CD4-positive, alpha-beta memory T cell (primary cell): ENCODE measurements around the gene GARNL3. TPM values are rescaled to one million over a fixed set of nuclear protein-coding genes. Genes with fewer than 3 reads are reported as not detected.

Experiments used
- CTCF ChIA-PET: fragments of 350-600 bp; sonication (Branson Sonifier 250); formaldehyde crosslinking; loops from one replicate; lab custom pipeline; 2021; ENCODE audit warnings: inconsistent platforms; ENCODE audit not compliant: partially characterized antibody; lab: Charles Lee
- POLR2A ChIA-PET: fragments of 350-600 bp; sonication (Branson Sonifier 250); formaldehyde crosslinking; loops from one replicate; lab custom pipeline; 2021; ENCODE audit not compliant: partially characterized antibody; lab: Charles Lee
- DNase-seq, 5 donors: peaks; one replicate each; pipeline versions ENCODE4 v3.0.0 to v3.0.0-alpha.2; 2020 to 2022; ENCODE audit warnings: mixed read lengths in 1 of 5
- H3K27ac ChIP-seq: one replicate; pipeline ENCODE4 v1.7.0; 2013; ENCODE audit warnings: low read depth, low read length
- H3K27me3 ChIP-seq: 2 replicates; pipeline ENCODE4 v1.7.0; 2013; ENCODE audit warnings: mild to moderate bottlenecking, low read length, moderate library complexity; ENCODE audit not compliant: insufficient read depth
- H3K36me3 ChIP-seq: 2 replicates; pipeline ENCODE4 v1.7.0; 2013; ENCODE audit warnings: mild to moderate bottlenecking, low read length, moderate library complexity; ENCODE audit not compliant: insufficient read depth
- H3K4me1 ChIP-seq: 2 replicates; pipeline ENCODE4 v1.7.0; 2013; ENCODE audit warnings: mild to moderate bottlenecking, low read length, moderate library complexity; ENCODE audit not compliant: insufficient read depth
- H3K4me3 ChIP-seq, 2 donors: one replicate each; pipeline ENCODE4 v1.7.0; 2013; ENCODE audit warnings: low read length in 2 of 2, mild to moderate bottlenecking in 1 of 2
- H3K9me3 ChIP-seq, 2 donors: one replicate each; pipeline ENCODE4 v1.7.0; 2013; ENCODE audit warnings: low read length in 2 of 2, control low read depth in 1 of 2; ENCODE audit not compliant: control insufficient read depth in 1 of 2
- H3K27ac Mint-ChIP-seq, 7 donors: one replicate each; pipeline ENCODE4 v1.8.0; 2020 to 2021; ENCODE audit warnings: mixed read lengths in 7 of 7, mild to moderate bottlenecking in 6 of 7, inconsistent platforms in 3 of 7, moderate library complexity in 3 of 7
- H3K27me3 Mint-ChIP-seq, 2 donors: one replicate each; pipeline ENCODE4 v1.8.0; 2020 to 2021; ENCODE audit warnings: mixed read lengths in 2 of 2
- H3K36me3 Mint-ChIP-seq, 2 donors: one replicate each; pipeline ENCODE4 v1.8.0; 2020 to 2021; ENCODE audit warnings: mixed read lengths in 2 of 2, inconsistent platforms in 1 of 2, mild to moderate bottlenecking in 1 of 2
- H3K4me1 Mint-ChIP-seq, 4 donors: one replicate each; pipeline ENCODE4 v1.8.0; 2020 to 2021; ENCODE audit warnings: mixed read lengths in 4 of 4, mild to moderate bottlenecking in 1 of 4
- H3K4me3 Mint-ChIP-seq, 8 donors: one replicate each; pipeline ENCODE4 v1.8.0; 2020 to 2021; ENCODE audit warnings: mixed read lengths in 8 of 8, mild to moderate bottlenecking in 7 of 8, moderate library complexity in 6 of 8, inconsistent platforms in 3 of 8
- H3K9me3 Mint-ChIP-seq, 8 donors: one replicate each; pipeline ENCODE4 v1.8.0; 2020 to 2021; ENCODE audit warnings: mixed read lengths in 8 of 8, mild to moderate bottlenecking in 5 of 8, inconsistent platforms in 3 of 8, moderate library complexity in 1 of 8
- intact Hi-C: fragments of 100-400 bp; cut with micrococcal nuclease; formaldehyde crosslinking; loops from one replicate; pipeline ENCODE4 v1.15.1; 2023
- polyA plus RNA-seq, 2 donors: library from polyadenylated mRNA; unstranded; fragments of 300-500 nt; fragmentation: Illumina TruSeq; gene quantifications; one replicate each; pipeline ENCODE4 v1.2.3, GENCODE V29; 2021
- total RNA-seq, 2 experiments: library from RNA; stranded (reverse); gene quantifications; one replicate each; pipeline ENCODE4 v1.2.3, GENCODE V29; 2021

GARNL3 gene
- total and polyA plus RNA-seq, 4 experiments from 2014 or later: 0.41 to 6.6 (median 5.9) TPM; not detected in 1

DNA sequence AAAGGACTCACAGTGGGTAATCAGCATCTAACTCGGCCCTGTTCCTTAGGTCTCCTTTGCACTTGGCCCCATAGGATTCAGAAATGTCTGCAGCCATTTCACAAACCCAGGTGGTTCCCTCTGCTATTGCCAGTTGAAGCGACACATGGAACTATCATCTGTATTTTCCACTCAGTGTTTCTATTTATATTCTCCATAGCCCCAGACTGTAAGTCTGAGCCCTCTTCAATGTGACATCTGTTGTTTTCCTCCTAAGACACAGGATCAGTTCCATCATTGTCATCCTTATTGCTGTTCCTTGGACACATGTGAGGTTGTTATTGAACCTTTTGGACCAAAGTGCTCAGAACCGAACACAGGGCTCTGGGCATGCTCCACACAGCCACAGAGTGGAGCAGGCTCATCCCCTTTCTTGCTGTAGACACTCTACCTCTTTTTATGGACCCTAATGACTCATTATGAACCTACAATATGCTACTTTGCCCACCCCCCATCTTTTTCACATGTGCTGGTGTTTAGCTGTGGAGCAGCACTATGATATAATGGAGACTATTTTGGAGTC lies 36.4 kb downstream of the GARNL3 start:
- intact Hi-C loops: no loop called here
- Mint-ChIP-seq H3K4me1 (no peaks in the 10 kb centered on the region), H3K36me3 (no peaks in the 10 kb centered on the region), H3K27ac (no peak overlapping the region), H3K4me3 (no peak overlapping the region), H3K27me3 (peaks cover 4 to 5% of the 10 kb centered on the region in 2 donors), H3K9me3 (no peaks in the 10 kb centered on the region)
- Histone ChIP-seq H3K4me3 (no peak overlapping the region), H3K27ac (no peak overlapping the region), H3K9me3 (no peaks in the 10 kb centered on the region), H3K36me3 (no peaks in the 10 kb centered on the region), H3K4me1 (no peaks in the 10 kb centered on the region), H3K27me3 (no peaks in the 10 kb centered on the region)
- DNase-seq: no peak
- POLR2A ChIA-PET: no interaction called here
- CTCF ChIA-PET: no interaction called here

DNA sequence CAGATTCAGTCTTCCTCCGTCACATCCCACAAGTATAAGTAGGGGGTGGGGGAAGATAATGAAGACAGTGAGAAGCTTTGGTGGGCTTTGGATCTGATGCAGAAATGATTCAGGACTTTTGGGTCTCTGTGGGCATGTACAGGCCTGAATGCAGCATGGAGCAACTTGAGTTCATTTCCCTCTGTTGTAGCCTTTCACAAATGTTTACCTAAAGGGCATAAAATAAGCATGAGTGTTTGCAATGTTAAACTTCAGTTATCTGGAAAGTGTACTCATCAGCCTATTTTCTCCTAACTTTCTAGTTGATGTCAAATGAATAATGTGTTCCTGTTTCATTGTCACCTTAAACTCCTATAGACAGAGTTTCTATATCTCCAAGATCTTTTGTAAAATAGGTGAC lies 39.3 kb downstream of the GARNL3 start:
- ChIA-PET CTCF (no interaction called here), POLR2A (no interaction called here)
- Mint-ChIP-seq H3K4me3 (no peak overlapping the region), H3K27ac (no peak overlapping the region), H3K27me3 (peaks cover 3 to 11% of the 10 kb centered on the region in 2 donors), H3K36me3 (no peaks in the 10 kb centered on the region), H3K9me3 (peaks cover 0 to 2% (median 0%) of the 10 kb centered on the region in 8 donors), H3K4me1 (no peaks in the 10 kb centered on the region)
- Histone ChIP-seq H3K4me3 (no peak overlapping the region), H3K27me3 (no peaks in the 10 kb centered on the region), H3K9me3 (no peaks in the 10 kb centered on the region), H3K27ac (no peak overlapping the region), H3K36me3 (no peaks in the 10 kb centered on the region), H3K4me1 (no peaks in the 10 kb centered on the region)
- DNase-seq: no peak
- intact Hi-C loops: no loop called here

DNA sequence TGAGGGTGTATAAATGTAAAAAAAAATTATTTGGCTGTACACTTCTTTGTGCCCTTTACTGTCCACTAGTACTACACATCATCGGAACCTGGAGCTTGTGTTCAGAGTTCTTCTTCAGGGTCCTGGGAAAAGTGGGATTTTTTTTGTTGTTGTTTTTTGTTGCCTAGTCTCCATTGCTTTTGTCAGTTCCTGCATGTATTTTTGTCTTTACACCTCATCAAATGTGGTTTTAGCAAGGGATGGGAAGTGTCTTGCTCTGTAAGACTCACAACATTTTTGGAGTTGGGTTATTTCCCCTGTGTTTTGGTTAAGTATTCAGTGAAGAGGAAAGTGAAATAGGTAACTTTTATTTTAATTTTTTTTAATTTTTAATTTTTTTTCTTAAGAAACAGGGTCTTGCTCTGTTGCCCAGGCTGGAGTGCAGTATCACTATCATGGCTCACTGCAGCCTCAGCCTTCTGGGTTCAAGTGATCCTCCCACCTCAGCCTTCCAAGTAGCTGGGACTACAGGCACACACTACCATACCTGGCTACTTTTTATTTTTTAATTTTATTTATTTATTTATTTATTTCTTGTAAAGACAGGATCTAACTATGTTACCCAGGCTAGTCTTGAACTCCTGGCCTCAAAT lies 40.7 kb downstream of the GARNL3 start:
- no peak for DNase-seq
- Histone ChIP-seq H3K4me1 (no peaks in the 10 kb centered on the region), H3K36me3 (no peaks in the 10 kb centered on the region), H3K27me3 (no peaks in the 10 kb centered on the region), H3K4me3 (no peak overlapping the region), H3K27ac (no peak overlapping the region), H3K9me3 (no peaks in the 10 kb centered on the region)
- ChIA-PET POLR2A (interaction anchor here (0.6 kb wide), 1 partner anchor 221 kb away, joined by 3 read pairs; no protein-coding TSS in a partner anchor), CTCF (no interaction called here)
- Mint-ChIP-seq H3K4me1 (no peaks in the 10 kb centered on the region), H3K4me3 (no peak overlapping the region), H3K36me3 (no peaks in the 10 kb centered on the region), H3K27me3 (peaks cover 3 to 11% of the 10 kb centered on the region in 2 donors), H3K27ac (no peak overlapping the region), H3K9me3 (peaks cover 0 to 2% (median 0%) of the 10 kb centered on the region in 8 donors)
- intact Hi-C loops: no loop called here

DNA sequence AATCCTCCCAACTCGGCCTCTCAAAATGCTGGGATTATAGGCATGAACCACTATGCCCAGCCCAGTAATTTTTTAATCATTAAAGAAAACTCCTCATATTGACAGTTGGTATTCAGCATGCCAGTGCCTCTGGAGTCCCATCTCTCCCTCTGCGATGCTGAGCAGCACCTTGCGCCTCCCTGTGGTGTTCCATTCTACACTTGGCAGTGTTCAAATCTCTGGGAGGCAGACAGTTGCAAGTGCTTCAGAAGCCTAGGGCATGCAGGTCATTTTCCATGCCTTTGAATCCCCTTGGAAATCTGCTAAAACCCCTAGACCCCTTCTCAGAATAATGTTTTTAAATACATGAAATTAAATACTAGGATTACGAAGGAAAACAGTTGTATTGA lies 41.3 kb downstream of the GARNL3 start:
- Histone ChIP-seq H3K27me3 (no peaks in the 10 kb centered on the region), H3K9me3 (no peaks in the 10 kb centered on the region), H3K4me3 (no peak overlapping the region), H3K27ac (no peak overlapping the region), H3K4me1 (no peaks in the 10 kb centered on the region), H3K36me3 (no peaks in the 10 kb centered on the region)
- no peaks in the 10 kb centered on the region for H3K36me3 Mint-ChIP-seq
- H3K27me3 Mint-ChIP-seq: peaks cover 3 to 11% of the 10 kb centered on the region in 2 donors
- intact Hi-C loops: no loop called here
- CTCF ChIA-PET: no interaction called here
- H3K9me3 Mint-ChIP-seq: peaks cover 0 to 2% (median 0%) of the 10 kb centered on the region in 8 donors
- no peak overlapping the region for H3K4me3 Mint-ChIP-seq
- no peaks in the 10 kb centered on the region for H3K4me1 Mint-ChIP-seq
- POLR2A ChIA-PET: no interaction called here
- H3K27ac Mint-ChIP-seq: no peak overlapping the region
- DNase-seq: no peak

DNA sequence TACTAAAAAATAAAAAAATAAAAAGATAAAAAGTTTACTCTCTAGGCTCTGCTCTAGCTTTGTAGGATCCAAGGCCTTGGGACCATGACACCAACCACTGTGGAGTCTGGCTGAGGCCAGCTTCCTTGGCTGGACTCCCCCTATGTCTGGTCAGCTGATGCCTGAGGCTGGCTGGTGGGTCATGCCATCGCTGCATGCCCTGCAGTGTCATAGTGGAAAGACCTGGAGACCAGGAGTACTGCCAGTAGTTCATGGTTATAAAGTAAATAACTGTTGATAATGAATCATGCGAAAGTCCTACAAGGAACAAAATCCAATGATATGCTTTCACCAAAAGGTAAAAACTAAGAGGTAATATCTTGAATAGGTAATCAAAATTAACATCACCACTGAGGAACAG lies 43.2 kb downstream of the GARNL3 start:
- Mint-ChIP-seq H3K27me3 (peaks cover 3 to 8% of the 10 kb centered on the region in 2 donors), H3K27ac (no peak overlapping the region), H3K4me3 (no peak overlapping the region), H3K36me3 (no peaks in the 10 kb centered on the region), H3K4me1 (no peaks in the 10 kb centered on the region), H3K9me3 (peaks cover 0 to 2% (median 0%) of the 10 kb centered on the region in 8 donors)
- H3K27me3 ChIP-seq: no peaks in the 10 kb centered on the region
- no peaks in the 10 kb centered on the region for H3K36me3 ChIP-seq
- H3K27ac ChIP-seq: no peak overlapping the region
- no peaks in the 10 kb centered on the region for H3K9me3 ChIP-seq
- ChIA-PET POLR2A (no interaction called here), CTCF (interaction anchor here (1.7 kb wide), 1 partner anchor 12 kb away, joined by 3 read pairs; no protein-coding TSS in a partner anchor)
- intact Hi-C loops: no loop called here
- no peak for DNase-seq
- H3K4me1 ChIP-seq: no peaks in the 10 kb centered on the region
- H3K4me3 ChIP-seq: no peak overlapping the region

DNA sequence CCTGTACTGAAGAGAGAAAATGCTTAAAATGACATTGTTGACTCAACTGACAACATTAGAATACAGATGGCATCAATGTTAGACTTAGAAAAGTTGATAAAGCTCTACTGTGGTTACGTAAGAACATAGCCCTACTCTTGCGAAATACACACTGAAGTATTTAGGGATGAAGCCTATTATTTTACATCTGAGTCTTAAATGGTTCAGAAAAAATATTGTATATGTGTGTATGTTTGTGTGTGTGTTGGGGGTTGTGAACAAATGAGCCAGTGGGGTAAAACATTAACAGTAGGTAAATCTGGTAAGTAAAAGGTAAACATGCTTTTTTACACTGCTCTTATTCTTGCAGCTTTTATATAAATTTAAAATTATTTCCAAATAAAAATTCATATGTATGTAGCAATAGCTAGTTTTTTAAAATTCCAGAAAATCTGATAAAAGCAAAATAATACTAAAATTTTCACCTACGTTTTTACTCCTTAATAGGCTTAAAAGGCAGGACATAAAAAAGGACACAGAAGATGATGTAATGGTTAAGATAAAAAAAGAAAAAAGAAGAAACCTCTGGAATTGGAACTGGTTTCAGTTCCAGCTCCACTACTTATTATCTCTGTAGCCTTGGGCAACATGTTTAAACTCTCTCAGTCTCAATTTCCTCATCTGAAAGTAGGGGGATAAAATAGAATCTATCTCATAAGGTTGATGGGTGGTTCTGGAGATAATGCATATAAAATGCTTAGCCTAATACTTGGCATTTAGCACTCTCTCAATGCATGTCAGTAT lies 44.3 kb downstream of the GARNL3 start:
- H3K9me3 Mint-ChIP-seq: peaks cover 0 to 2% (median 0%) of the 10 kb centered on the region in 8 donors
- intact Hi-C loops: no loop called here
- Histone ChIP-seq H3K9me3 (no peaks in the 10 kb centered on the region), H3K27me3 (no peaks in the 10 kb centered on the region), H3K4me1 (no peaks in the 10 kb centered on the region), H3K4me3 (no peak overlapping the region), H3K27ac (no peak overlapping the region), H3K36me3 (no peaks in the 10 kb centered on the region)
- H3K4me3 Mint-ChIP-seq: no peak overlapping the region
- no peaks in the 10 kb centered on the region for H3K4me1 Mint-ChIP-seq
- CTCF ChIA-PET: interaction anchor here (1.7 kb wide), 1 partner anchor 11 kb away, joined by 3 read pairs; no protein-coding TSS in a partner anchor
- DNase-seq: no peak
- POLR2A ChIA-PET: no interaction called here
- no peak overlapping the region for H3K27ac Mint-ChIP-seq
- H3K27me3 Mint-ChIP-seq: peaks cover 2 to 8% of the 10 kb centered on the region in 2 donors
- no peaks in the 10 kb centered on the region for H3K36me3 Mint-ChIP-seq

DNA sequence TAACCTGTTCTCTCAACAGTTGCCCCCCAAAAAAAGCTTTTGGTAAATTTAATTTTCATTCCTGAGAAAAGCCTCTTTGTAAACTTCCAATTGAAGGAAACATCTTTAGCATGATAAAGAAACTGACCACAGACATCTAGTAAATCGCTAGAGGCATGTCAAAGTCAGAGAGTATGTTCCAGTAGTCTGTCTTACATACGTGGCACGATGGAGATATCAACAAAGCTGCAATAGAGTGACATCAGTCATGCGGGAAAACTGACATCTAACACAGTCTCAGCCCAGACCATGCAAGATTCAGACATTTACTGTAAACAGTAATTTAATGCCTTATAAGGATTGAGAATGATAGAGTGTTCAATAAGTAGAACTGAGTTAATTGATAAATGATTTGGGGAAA lies 45.1 kb downstream of the GARNL3 start:
- Mint-ChIP-seq H3K27ac (no peak overlapping the region), H3K4me1 (no peaks in the 10 kb centered on the region), H3K27me3 (peaks cover 2 to 8% of the 10 kb centered on the region in 2 donors), H3K9me3 (peaks cover 0 to 2% (median 0%) of the 10 kb centered on the region in 8 donors), H3K4me3 (no peak overlapping the region), H3K36me3 (no peaks in the 10 kb centered on the region)
- H3K27ac ChIP-seq: no peak overlapping the region
- DNase-seq: no peak
- H3K4me1 ChIP-seq: no peaks in the 10 kb centered on the region
- ChIA-PET POLR2A (no interaction called here), CTCF (no interaction called here)
- no peaks in the 10 kb centered on the region for H3K9me3 ChIP-seq
- H3K4me3 ChIP-seq: no peak overlapping the region
- intact Hi-C loops: loop anchor here (2.0 kb wide), 1 partner anchor 141 kb away; the partner anchor contains the start of genes LRSAM1 and RPL12
- H3K27me3 ChIP-seq: no peaks in the 10 kb centered on the region
- no peaks in the 10 kb centered on the region for H3K36me3 ChIP-seq
